Smooth muscle cell (in vitro differentiated cells): ENCODE results near the gene EIF1AY. TPM values are rescaled to one million over a fixed set of nuclear protein-coding genes. Genes with fewer than 3 reads are reported as not detected.

Experiments used
- DNase-seq: peaks from one replicate; lab custom pipeline; 2025; ENCODE audit not compliant: unreplicated experiment; lab: John Stamatoyannopoulos, UW
- H2AFZ ChIP-seq: fragments of 200-600 bp; sonication (generic); 2 replicates; pipeline ENCODE4 v1.6.0; 2016; ENCODE audit warnings: antibody characterized with exemption, low read depth, mild to moderate bottlenecking
- H3F3A ChIP-seq: fragments of 200-600 bp; sonication (generic); 2 replicates; pipeline ENCODE4 v1.6.0; 2017; ENCODE audit warnings: antibody characterized with exemption, low read depth
- H3K27ac ChIP-seq: fragments of 200-600 bp; sonication (generic); 2 replicates; pipeline ENCODE4 v1.5.1; 2016; ENCODE audit warnings: low read depth, mild to moderate bottlenecking
- H3K27me3 ChIP-seq: fragments of 200-600 bp; sonication (generic); 2 replicates; pipeline ENCODE4 v1.6.1; 2016; ENCODE audit warnings: low read depth, mild to moderate bottlenecking
- H3K36me3 ChIP-seq: fragments of 200-600 bp; sonication (generic); 2 replicates; pipeline ENCODE4 v1.5.1; 2016; ENCODE audit warnings: low read depth
- H3K4me1 ChIP-seq: fragments of 200-600 bp; sonication (generic); 2 replicates; pipeline ENCODE4 v1.5.1; 2016; ENCODE audit warnings: low read depth
- H3K4me2 ChIP-seq: fragments of 200-600 bp; sonication (generic); 2 replicates; pipeline ENCODE4 v1.6.0; 2016; ENCODE audit warnings: mild to moderate bottlenecking
- H3K4me3 ChIP-seq: fragments of 200-600 bp; sonication (generic); 2 replicates; pipeline ENCODE4 v1.5.1; 2016; ENCODE audit warnings: mild to moderate bottlenecking
- H3K79me2 ChIP-seq: fragments of 200-600 bp; sonication (generic); 2 replicates; pipeline ENCODE4 v1.6.0; 2016; ENCODE audit warnings: low read depth, mild to moderate bottlenecking
- H3K9ac ChIP-seq: fragments of 200-600 bp; sonication (generic); 2 replicates; pipeline ENCODE4 v1.6.0; 2016; ENCODE audit warnings: low read depth
- H3K9me3 ChIP-seq: fragments of 200-600 bp; sonication (generic); replicated peaks from 2 replicates; pipeline ENCODE4 v1.5.1; 2016; ENCODE audit warnings: low read depth
- H4K20me1 ChIP-seq: fragments of 200-600 bp; sonication (generic); 2 replicates; pipeline ENCODE4 v1.6.0; 2016; ENCODE audit warnings: low read depth
- WGBS: methylation state at CpG from one replicate; pipeline ENCODE4 v1.1.7; 2016; ENCODE audit warnings: low lambda C conversion rate; 5-methylcytosine and 5-hydroxymethylcytosine counted together
- polyA plus RNA-seq: library from polyadenylated mRNA; unstranded; fragments of >200 nt; fragmentation: Nextera tagmentation; extraction: Ambion mirVana; gene quantifications from 2 replicates; pipeline ENCODE4 v1.2.1, GENCODE V29; 2016
- total RNA-seq: library from RNA; depleted of rRNA; stranded (reverse); fragments of >200 nt; gene quantifications from 2 replicates; pipeline ENCODE4 v1.2.3, GENCODE V29; 2014
- TF ChIP-seq, protein P1 (sequence below): fragments of 200-600 bp; sonication (generic); IDR thresholded peaks from 2 replicates; pipeline ENCODE4 v1.5.1; 2017; ENCODE audit warnings: borderline replicate concordance, mild to moderate bottlenecking, antibody characterized with exemption; ENCODE audit not compliant: insufficient read depth, poor library complexity, severe bottlenecking

The EIF1AY gene
- total RNA-seq (not detected in 2 replicates), polyA plus RNA-seq (not detected in 2 replicates)

- Histone ChIP-seq H3K79me2 (no peaks in the 10 kb centered on the region), H3K9me3 (no peaks in the 10 kb centered on the region), H3K27ac (no peak within 1 kb of the TSS), H4K20me1 (no peaks in the 10 kb centered on the region), H3K36me3 (no peaks in the 10 kb centered on the region), H3F3A (no peaks in the 10 kb centered on the region), H3K4me3 (no peak within 1 kb of the TSS), H3K9ac (no peak within 1 kb of the TSS), H2AFZ (no peak within 1 kb of the TSS), H3K27me3 (no peaks in the 10 kb centered on the region), H3K4me2 (no peak within 1 kb of the TSS), H3K4me1 (no peaks in the 10 kb centered on the region)
- no peak for DNase-seq
- no CpG with 5 or more reads among the region's 31 CpGs for WGBS
- TF ChIP-seq, protein P1, sequence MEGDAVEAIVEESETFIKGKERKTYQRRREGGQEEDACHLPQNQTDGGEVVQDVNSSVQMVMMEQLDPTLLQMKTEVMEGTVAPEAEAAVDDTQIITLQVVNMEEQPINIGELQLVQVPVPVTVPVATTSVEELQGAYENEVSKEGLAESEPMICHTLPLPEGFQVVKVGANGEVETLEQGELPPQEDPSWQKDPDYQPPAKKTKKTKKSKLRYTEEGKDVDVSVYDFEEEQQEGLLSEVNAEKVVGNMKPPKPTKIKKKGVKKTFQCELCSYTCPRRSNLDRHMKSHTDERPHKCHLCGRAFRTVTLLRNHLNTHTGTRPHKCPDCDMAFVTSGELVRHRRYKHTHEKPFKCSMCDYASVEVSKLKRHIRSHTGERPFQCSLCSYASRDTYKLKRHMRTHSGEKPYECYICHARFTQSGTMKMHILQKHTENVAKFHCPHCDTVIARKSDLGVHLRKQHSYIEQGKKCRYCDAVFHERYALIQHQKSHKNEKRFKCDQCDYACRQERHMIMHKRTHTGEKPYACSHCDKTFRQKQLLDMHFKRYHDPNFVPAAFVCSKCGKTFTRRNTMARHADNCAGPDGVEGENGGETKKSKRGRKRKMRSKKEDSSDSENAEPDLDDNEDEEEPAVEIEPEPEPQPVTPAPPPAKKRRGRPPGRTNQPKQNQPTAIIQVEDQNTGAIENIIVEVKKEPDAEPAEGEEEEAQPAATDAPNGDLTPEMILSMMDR: no peak
These were observed at the start of gene EIF1AY for GRCh38 chrY:20575531-20576121. EIF1AY (plus strand) TSS chrY:20575776; CDS start chrY:20575872, 96 bp downstream.

- whole genome bisulfite sequencing: no CpG with 5 or more reads among the region's 6 CpGs
- H3K36me3 ChIP-seq: no peaks in the 10 kb centered on the region
- no peaks in the 10 kb centered on the region for H3K4me1 ChIP-seq
- no peaks in the 10 kb centered on the region for H3K27me3 ChIP-seq
- DNase-seq: no peak
- TF ChIP-seq, protein P1: no peak
- no peak overlapping the region for H3K4me3 ChIP-seq
- H3K9me3 ChIP-seq: no peaks in the 10 kb centered on the region
- H3F3A ChIP-seq: no peaks in the 10 kb centered on the region
- no peak overlapping the region for H3K9ac ChIP-seq
- no peaks in the 10 kb centered on the region for H3K79me2 ChIP-seq
- H2AFZ ChIP-seq: no peak overlapping the region
- no peaks in the 10 kb centered on the region for H4K20me1 ChIP-seq
- H3K4me2 ChIP-seq: no peak overlapping the region
- no peak overlapping the region for H3K27ac ChIP-seq
These were observed 47.1 kb upstream of the EIF1AY start for GRCh38 chrY:20528435-20528834.

DNA sequence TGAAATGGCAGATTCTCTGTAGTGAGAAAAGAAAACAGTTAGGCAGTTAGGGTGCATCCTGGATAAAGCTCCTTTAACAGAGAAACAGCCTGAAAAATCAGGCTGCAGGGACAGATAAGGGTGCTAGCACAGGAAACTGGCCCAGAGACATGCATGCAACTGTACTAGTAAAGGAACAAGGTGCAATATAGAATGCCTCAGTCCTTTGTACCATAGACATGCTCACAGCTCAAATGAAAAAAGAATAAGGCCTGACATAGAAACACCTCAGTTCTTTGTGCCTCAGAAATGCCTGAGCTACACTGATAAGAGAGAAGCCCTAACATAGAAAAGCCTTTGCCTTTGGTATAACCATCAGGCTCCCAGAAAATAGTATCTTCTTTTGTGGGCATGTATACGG lies 37.4 kb upstream of the EIF1AY start:
- no peak for DNase-seq
- no peaks in the 10 kb centered on the region for H3K79me2 ChIP-seq
- TF ChIP-seq, protein P1: no peak
- no peaks in the 10 kb centered on the region for H3K27me3 ChIP-seq
- no peak overlapping the region for H3K4me2 ChIP-seq
- no CpG with 5 or more reads among the region's 1 CpG for WGBS
- no peaks in the 10 kb centered on the region for H3K9me3 ChIP-seq
- H3K9ac ChIP-seq: no peak overlapping the region
- no peaks in the 10 kb centered on the region for H3K36me3 ChIP-seq
- H3F3A ChIP-seq: no peaks in the 10 kb centered on the region
- no peaks in the 10 kb centered on the region for H4K20me1 ChIP-seq
- H2AFZ ChIP-seq: no peak overlapping the region
- H3K27ac ChIP-seq: no peak overlapping the region
- no peaks in the 10 kb centered on the region for H3K4me1 ChIP-seq
- H3K4me3 ChIP-seq: no peak overlapping the region

DNA sequence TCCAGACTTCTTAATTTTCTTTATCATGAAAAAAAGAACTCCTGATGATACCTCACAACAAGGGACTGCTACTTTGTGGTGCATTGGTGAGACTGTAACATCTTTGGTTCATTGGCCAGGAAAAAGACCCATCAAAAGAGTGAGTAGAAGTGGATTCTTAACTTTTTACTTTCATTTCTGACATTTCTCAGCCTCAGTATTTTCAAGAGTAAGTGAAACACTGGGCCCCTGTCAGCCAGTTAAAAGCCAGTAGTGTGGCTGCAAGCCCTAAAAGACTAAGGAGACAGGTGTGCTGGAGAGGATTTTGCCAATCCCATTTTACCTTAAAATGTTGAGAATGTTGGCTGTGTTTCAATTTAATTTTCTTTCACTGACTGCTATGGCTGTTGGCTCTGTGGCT lies 36.6 kb upstream of the EIF1AY start:
- H4K20me1 ChIP-seq: no peaks in the 10 kb centered on the region
- H3K36me3 ChIP-seq: no peaks in the 10 kb centered on the region
- no peaks in the 10 kb centered on the region for H3F3A ChIP-seq
- no peak overlapping the region for H3K9ac ChIP-seq
- H3K4me1 ChIP-seq: no peaks in the 10 kb centered on the region
- no peak overlapping the region for H3K4me2 ChIP-seq
- no peaks in the 10 kb centered on the region for H3K9me3 ChIP-seq
- no peaks in the 10 kb centered on the region for H3K79me2 ChIP-seq
- TF ChIP-seq, protein P1: no peak
- no peak for DNase-seq
- H3K4me3 ChIP-seq: no peak overlapping the region
- no peak overlapping the region for H2AFZ ChIP-seq
- no peaks in the 10 kb centered on the region for H3K27me3 ChIP-seq
- H3K27ac ChIP-seq: no peak overlapping the region
